ENCODE data around the gene SLC11A2.

GRCh38 chr12:50964432-50964831 lies 61.8 kb downstream of the SLC11A2 start:
- TF ChIP-seq CTCF (conservative IDR thresholded peaks at IDR 0.05 in 1 of 2, IDR thresholded peaks at IDR 0.05 in 1 of 2; ENCODE audit: extremely low read depth in 1 of 2, insufficient read depth in 1 of 2, low read depth in 1 of 2, low read length in 2 of 2) (no peak), EZH2 (IDR thresholded peaks at IDR 0.05; ENCODE audit: borderline replicate concordance, low read length) (no peak)

All from mammary epithelial cell (primary cell).